AG10803 (cell line): ENCODE measurements around the gene TXNDC5.
A peak's percentile ranks its signal among the peaks of the same experiment; 100 is the strongest.

Experiments used
- DNase-seq: peaks from one replicate; pipeline ENCODE4 v3.0.0; 2010; ENCODE audit warnings: low read depth
- H3K4me3 ChIP-seq: 2 replicates; pipeline ENCODE4 v1.5.1; 2011; ENCODE audit warnings: mild to moderate bottlenecking, low read length, control low read depth
- TF ChIP-seq, protein P1 (sequence below): conservative IDR thresholded peaks from 2 replicates; pipeline ENCODE4 v1.5.1; 2011; ENCODE audit warnings: mild to moderate bottlenecking, low read length, control low read depth, inconsistent platforms

Gene TXNDC5

DNA sequence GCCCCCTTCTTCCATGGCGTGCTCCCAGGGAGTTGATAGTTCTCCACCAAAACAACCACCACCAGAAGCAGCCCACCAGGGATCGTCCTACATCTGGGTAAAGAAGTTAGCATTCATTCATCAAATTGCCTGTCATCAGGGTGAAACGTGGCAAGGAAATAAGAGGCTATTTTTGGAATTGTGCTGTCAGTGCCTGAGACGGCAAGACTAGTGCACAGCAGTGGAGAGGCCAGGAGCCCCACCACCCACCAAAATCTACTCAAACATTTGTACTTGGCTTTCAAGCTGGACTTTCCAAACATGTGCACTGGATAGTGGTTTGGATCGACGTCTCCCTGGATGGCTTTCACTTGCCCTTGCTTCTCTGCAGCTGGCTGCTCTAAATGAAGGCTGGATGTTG is 44.8 kb downstream of the TXNDC5 start:
- peak; percentile 21 for DNase-seq
- TF ChIP-seq, protein P1, sequence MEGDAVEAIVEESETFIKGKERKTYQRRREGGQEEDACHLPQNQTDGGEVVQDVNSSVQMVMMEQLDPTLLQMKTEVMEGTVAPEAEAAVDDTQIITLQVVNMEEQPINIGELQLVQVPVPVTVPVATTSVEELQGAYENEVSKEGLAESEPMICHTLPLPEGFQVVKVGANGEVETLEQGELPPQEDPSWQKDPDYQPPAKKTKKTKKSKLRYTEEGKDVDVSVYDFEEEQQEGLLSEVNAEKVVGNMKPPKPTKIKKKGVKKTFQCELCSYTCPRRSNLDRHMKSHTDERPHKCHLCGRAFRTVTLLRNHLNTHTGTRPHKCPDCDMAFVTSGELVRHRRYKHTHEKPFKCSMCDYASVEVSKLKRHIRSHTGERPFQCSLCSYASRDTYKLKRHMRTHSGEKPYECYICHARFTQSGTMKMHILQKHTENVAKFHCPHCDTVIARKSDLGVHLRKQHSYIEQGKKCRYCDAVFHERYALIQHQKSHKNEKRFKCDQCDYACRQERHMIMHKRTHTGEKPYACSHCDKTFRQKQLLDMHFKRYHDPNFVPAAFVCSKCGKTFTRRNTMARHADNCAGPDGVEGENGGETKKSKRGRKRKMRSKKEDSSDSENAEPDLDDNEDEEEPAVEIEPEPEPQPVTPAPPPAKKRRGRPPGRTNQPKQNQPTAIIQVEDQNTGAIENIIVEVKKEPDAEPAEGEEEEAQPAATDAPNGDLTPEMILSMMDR: peak; percentile 38; the same call in 1 of the 2 replicates
- H3K4me3 ChIP-seq: no peak overlapping the region

DNA sequence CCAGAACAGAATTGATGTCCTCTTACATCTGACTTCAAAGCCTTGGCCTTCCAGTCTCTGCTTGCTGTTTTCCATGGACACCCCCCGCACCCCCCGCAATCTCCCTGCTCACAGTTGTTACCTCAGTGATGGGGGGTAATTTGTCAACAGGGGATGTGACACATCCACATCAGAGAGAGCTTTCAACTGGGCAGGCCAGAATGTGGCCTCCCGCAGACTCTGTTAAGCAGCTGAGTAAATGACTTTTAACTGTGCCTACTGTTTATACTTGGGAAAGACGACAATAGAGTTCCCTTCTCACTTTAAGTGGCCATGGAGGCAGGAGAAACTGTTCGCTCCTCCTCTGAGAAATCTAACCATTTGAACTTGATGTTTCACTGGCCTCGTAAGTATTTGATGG is 51.0 kb downstream of the TXNDC5 start:
- no peak for DNase-seq
- TF ChIP-seq, protein P1: no peak
- no peak overlapping the region for H3K4me3 ChIP-seq

DNA sequence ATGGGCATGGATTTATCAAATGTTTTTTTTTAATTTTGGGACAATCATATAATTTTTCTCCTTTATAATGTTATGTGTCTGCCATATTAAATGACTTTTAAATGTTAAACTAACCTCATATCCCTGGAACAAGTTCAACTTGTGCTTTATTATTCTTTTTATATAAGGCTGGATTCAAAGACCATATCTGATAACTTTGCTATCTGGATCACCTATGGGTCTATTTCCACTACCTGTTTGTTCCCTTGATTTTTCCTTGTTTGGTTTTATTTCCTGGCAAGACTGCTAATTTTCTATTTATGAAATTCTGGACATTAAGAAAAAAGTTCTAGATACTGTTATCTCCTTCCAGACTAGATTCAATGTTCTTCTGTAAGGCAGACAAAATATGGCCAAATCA is 58.8 kb downstream of the TXNDC5 start:
- DNase-seq: no peak
- TF ChIP-seq, protein P1: no peak
- H3K4me3 ChIP-seq: no peak overlapping the region

DNA sequence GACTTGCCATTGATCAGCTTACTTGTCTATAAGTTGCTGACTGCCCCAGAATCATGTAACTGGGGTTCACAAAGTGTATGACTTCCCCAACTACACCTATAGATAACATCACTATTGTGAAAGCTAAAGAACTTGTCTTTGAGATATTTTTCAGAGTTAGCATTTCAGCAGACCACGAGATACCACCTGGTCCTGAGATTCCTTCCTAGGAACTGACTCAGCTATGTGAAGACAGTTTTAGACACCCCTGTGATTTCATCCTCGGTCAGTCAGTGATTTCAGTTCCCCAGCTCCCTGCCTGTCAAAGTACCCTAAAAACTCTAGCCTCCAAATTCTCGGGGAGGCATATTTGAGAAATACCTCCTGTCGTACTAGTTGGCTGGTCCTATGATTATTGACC is 62.4 kb downstream of the TXNDC5 start:
- TF ChIP-seq, protein P1: no peak
- H3K4me3 ChIP-seq: no peak overlapping the region
- DNase-seq: no peak

DNA sequence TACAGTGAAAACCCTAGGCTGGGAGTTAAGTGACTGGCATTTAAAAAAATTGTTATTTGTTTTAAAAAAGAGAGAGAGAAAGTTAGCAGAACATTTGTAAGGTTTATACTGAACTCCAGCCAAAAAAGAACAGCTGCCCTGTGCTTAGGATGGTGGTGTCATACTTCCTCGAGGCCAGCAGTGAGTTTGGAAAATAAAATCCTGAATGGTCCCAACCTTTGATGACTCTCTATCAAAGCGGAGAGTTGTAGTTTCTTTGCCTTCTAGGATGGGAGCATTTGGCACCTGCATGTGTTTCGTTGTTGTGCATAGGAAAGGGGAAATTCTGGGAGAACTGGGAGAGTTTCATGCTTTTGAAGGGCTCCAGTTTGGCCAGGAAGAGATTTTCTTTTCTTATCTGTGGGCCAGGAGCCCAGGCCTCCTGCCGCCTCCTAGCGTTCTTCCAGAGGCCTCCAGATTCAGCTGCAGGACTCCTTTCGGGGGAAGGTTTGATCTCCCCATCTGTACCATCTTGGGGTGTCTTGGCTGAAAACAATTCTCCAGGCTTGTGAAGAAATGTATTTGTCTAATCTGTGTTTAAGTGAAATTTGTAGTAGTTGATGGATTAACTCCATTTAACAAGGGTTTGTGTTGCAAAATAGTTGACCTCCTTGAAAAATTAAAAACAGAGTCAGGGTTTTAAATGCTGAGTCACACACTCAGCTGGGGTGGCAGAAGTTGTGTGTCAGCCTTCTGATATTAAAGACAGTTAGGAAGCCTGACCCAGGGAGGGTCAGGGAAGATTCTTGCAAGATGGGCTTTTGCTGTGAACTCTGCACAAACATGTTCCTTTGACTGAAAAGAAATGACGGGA is 63.4 kb downstream of the TXNDC5 start:
- H3K4me3 ChIP-seq: no peak overlapping the region
- DNase-seq: peak; percentile 67
- TF ChIP-seq, protein P1: no peak

DNA sequence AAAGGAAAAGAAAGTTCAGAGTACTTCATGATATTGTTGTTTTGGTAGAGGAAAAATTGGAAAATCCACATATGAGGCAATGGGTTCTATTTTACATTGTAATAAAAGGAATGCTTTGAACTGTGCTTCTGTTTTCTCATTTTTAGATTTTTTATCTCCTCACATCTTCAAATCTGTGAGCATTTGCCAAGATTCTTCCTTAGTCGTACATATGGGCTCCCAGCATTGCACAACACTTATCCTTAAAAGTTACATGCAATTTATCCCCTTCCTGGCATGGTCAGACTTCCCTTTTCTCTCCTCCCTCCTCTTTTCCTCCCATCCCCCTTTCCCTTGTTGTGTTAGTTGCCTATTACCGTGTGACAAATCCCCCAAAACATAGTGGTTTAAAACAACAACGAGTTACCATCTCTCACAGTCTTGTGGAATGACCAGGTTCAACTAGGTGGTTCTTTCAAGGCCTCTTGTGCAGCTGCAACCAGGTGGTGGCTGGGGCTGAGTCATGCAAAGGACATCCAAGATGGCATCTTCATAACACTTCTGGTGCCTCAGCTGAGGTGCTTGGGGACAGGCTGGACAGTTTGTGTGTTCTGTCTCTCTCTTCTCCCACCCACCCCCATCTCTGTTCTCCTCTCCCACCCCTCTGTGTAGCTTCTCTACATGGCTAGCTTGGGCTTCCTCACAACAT is 68.7 kb downstream of the TXNDC5 start:
- DNase-seq: peak; percentile 70
- H3K4me3 ChIP-seq: no peak overlapping the region
- TF ChIP-seq, protein P1: no peak
